ENCODE measurements around the gene ANKRD11. TPM values are rescaled to one million over a fixed set of nuclear protein-coding genes. Genes with fewer than 3 reads are reported as not detected.

ANKRD11 gene
- total RNA-seq, 2 experiments from 2014 or later, result 184 to 235 TPM

DNA sequence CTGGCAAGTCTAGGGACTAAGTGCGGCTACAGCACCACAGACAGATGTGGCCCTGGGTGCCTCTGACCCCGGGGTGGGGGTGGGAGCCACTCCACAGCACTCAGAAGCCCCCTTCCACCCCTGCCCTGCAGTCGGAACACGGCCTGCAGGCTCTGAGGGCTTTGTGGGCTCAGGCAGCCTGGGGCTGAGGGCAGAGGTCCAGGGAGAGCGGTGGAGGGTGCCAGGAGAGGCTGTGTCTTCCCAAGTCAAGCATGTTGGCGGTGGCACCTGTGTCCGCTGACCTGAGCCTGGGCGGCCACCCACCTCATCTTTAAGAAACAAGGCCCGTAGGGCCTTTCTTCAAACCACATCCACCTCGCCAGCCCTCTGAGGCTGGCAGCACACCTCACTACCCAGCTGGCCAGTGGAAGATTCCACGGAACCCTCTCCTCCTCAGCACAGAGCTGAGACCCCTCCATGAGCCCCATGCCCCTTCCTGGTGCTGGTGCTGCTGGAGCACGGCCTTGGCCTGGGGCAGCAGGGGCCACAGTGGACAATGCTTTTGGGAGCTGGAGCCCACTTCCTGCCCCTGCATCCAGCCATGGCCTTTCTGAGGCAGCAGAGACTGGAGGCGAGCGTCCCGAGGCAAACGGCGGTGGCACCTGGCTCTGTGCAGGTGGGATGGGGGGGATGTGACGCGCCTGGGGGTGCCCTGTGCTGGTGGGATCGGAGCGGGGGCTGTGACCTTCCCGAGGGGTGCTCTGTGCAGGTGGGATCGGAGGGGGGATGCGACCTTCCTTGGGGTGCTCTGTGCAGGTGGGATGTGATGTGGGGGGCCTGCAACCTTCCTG lies 195.1 kb downstream of the ANKRD11 start:
- no peak overlapping the region for H3K27ac Mint-ChIP-seq
- H3K36me3 Mint-ChIP-seq, result peaks cover 17% of the 10 kb centered on the region
- H3K4me1 Mint-ChIP-seq, result peaks cover 36% of the 10 kb centered on the region
- no peak for ATAC-seq
- no peaks in the 10 kb centered on the region for H3K27me3 Mint-ChIP-seq
- DNase-seq, result no peak
- H3K9me3 Mint-ChIP-seq (ENCODE audit: low read depth), result no peaks in the 10 kb centered on the region
- no peak overlapping the region for H3K4me3 Mint-ChIP-seq
- CTCF ChIA-PET, result interaction anchor here (1.8 kb wide), 1 partner anchor 13 kb away, joined by 6 read pairs; no protein-coding TSS in a partner anchor

GRCh38 chr16:89294486-89294885 lies 195.9 kb downstream of the ANKRD11 start:
- Mint-ChIP-seq H3K9me3 (ENCODE audit: low read depth) (no peaks in the 10 kb centered on the region), H3K36me3 (peaks cover 17% of the 10 kb centered on the region), H3K4me3 (no peak overlapping the region), H3K27me3 (no peaks in the 10 kb centered on the region), H3K4me1 (peaks cover 36% of the 10 kb centered on the region), H3K27ac (peak overlapping the region; percentile 46)
- CTCF ChIA-PET, result interaction anchor here (1.3 to 1.9 kb wide), 3 partner anchors 9 to 213 kb away, joined by 5 to 8 read pairs (median 7); partner anchors contain the start of gene SPG7
- no peak for ATAC-seq
- no peak for DNase-seq

DNA sequence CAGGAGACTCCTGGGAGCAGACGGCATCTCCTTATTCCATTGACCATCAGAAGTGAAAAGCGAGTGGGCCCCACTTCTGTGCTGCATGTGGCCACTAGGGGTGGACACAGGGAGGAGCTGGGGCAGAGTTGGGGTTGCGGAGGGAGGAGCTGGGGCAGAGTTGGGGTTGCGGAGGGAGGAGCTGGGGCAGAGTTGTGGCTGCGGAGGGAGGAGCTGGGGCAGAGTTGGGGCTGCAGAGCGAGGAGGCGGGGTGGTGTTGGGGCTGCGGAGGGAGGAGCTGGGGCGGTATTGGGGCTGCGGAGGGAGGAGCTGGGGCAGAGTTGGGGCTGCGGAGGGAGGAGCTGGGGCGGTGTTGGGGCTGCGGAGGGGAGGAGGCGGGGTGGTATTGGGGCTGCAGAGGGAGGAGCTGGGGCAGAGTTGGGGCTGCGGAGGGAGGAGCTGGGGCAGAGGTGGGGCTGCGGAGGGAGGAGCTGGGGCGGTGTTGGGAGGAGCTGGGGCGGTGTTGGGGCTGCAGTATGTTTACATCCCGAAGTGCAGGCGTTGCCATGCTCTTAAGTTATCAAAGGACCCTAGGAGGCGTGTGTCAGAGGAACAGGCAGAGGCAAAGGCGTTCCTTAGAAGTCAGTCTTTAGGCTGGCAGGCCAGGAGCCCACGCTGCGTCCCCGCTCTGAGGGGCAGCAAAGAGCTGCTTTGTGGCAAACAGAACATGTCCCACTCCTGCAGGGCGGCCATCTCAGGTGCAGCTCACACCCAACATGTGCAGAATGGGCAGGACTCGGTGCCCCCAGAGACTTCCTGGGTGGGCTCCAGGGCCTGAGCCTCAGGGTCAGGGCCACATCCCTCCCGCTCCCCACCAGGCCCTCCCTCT lies 196.9 kb downstream of the ANKRD11 start:
- peak overlapping the region; percentile 11 for H3K27ac Mint-ChIP-seq
- no peaks in the 10 kb centered on the region for H3K27me3 Mint-ChIP-seq
- DNase-seq (no peak), ATAC-seq (no peak)
- H3K4me3 Mint-ChIP-seq, result no peak overlapping the region
- no peaks in the 10 kb centered on the region for H3K9me3 Mint-ChIP-seq (ENCODE audit: low read depth)
- H3K36me3 Mint-ChIP-seq, result peaks cover 15% of the 10 kb centered on the region
- H3K4me1 Mint-ChIP-seq, result peaks cover 31% of the 10 kb centered on the region
- CTCF ChIA-PET, result interaction anchor here (0.8 to 1.9 kb wide), 4 partner anchors 10 to 214 kb away, joined by 3 to 8 read pairs (median 6); partner anchors contain the start of gene SPG7

GRCh38 chr16:89292443-89293078 lies 197.8 kb downstream of the ANKRD11 start:
- peaks cover 23% of the 10 kb centered on the region for H3K4me1 Mint-ChIP-seq
- CTCF ChIA-PET, result interaction anchor here (1.9 kb wide), 1 partner anchor 23 kb away, joined by 8 read pairs; no protein-coding TSS in a partner anchor

DNA sequence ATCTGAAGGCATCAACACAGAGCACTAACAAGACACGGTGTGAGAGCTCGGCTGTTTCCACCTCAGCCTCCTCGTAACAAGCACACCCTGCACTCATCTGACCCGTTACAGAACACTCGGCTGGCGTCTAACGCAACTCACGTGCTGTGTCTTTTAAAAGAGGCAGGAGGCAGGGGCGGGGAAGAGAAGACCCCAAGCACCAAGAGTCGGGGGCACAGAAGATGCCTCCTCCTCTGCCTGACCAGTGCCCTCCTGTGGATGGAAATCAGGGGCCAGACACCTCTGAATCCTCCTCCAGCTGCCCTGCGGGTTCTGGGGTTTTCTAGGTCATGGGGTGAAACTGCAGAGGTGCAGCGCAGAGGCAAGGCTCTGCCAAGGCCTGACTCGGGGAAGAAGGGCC lies 198.6 kb downstream of the ANKRD11 start:
- no peaks in the 10 kb centered on the region for H3K9me3 Mint-ChIP-seq (ENCODE audit: low read depth)
- peaks cover 12% of the 10 kb centered on the region for H3K36me3 Mint-ChIP-seq
- no peaks in the 10 kb centered on the region for H3K27me3 Mint-ChIP-seq
- no peak overlapping the region for H3K4me3 Mint-ChIP-seq
- peaks cover 15% of the 10 kb centered on the region for H3K4me1 Mint-ChIP-seq
- CTCF ChIA-PET, result no interaction called here
- H3K27ac Mint-ChIP-seq, result peak overlapping the region; percentile 18
- DNase-seq (no peak), ATAC-seq (no peak)

More at GRCh38 chr16:89292443-89293078, 197.8 kb downstream of the ANKRD11 start:
- Mint-ChIP-seq H3K9me3 (ENCODE audit: low read depth) (no peaks in the 10 kb centered on the region), H3K27me3 (no peaks in the 10 kb centered on the region), H3K27ac (no peak overlapping the region), H3K4me3 (no peak overlapping the region), H3K36me3 (peaks cover 15% of the 10 kb centered on the region)
- DNase-seq (no peak), ATAC-seq (no peak)

- Mint-ChIP-seq H3K9me3 (ENCODE audit: low read depth) (no peaks in the 10 kb centered on the region), H3K4me3 (no peak overlapping the region), H3K27me3 (no peaks in the 10 kb centered on the region), H3K36me3 (peaks cover 12% of the 10 kb centered on the region), H3K4me1 (peaks cover 11% of the 10 kb centered on the region), H3K27ac (peak overlapping the region; percentile 18)
- DNase-seq (no peak), ATAC-seq (no peak)
- CTCF ChIA-PET, result no interaction called here
Measured at GRCh38 chr16:89291363-89291762, 199.0 kb downstream of the ANKRD11 start.

GRCh38 chr16:89290887-89291286 lies 199.5 kb downstream of the ANKRD11 start:
- Mint-ChIP-seq H3K27me3 (no peaks in the 10 kb centered on the region), H3K4me1 (peaks cover 6% of the 10 kb centered on the region), H3K9me3 (ENCODE audit: low read depth) (no peaks in the 10 kb centered on the region), H3K27ac (no peak overlapping the region), H3K4me3 (no peak overlapping the region), H3K36me3 (peaks cover 8% of the 10 kb centered on the region)
- CTCF ChIA-PET, result no interaction called here
- ATAC-seq (no peak), DNase-seq (no peak)

GRCh38 chr16:89290472-89290871 lies 199.9 kb downstream of the ANKRD11 start:
- DNase-seq (no peak), ATAC-seq (no peak)
- H3K27me3 Mint-ChIP-seq, result no peaks in the 10 kb centered on the region
- H3K27ac Mint-ChIP-seq, result no peak overlapping the region
- H3K4me3 Mint-ChIP-seq, result no peak overlapping the region
- no peaks in the 10 kb centered on the region for H3K9me3 Mint-ChIP-seq (ENCODE audit: low read depth)
- CTCF ChIA-PET, result no interaction called here
- peaks cover 8% of the 10 kb centered on the region for H3K36me3 Mint-ChIP-seq
- peaks cover 6% of the 10 kb centered on the region for H3K4me1 Mint-ChIP-seq

GRCh38 chr16:89289428-89290395 lies 200.6 kb downstream of the ANKRD11 start:
- H3K36me3 Mint-ChIP-seq, result peaks cover 8% of the 10 kb centered on the region
- ATAC-seq, result peak; percentile 91
- peak overlapping the region; percentile 18 for H3K27ac Mint-ChIP-seq
- DNase-seq, result peak; percentile 81
- no peaks in the 10 kb centered on the region for H3K9me3 Mint-ChIP-seq (ENCODE audit: low read depth)
- H3K4me3 Mint-ChIP-seq, result no peak overlapping the region
- peaks cover 6% of the 10 kb centered on the region for H3K4me1 Mint-ChIP-seq
- no peaks in the 10 kb centered on the region for H3K27me3 Mint-ChIP-seq
- CTCF ChIA-PET, result interaction anchor here (0.7 to 1.6 kb wide), 9 partner anchors 9 to 232 kb away, joined by 3 to 11 read pairs (median 3); partner anchors contain the start of gene ZNF778

DNA sequence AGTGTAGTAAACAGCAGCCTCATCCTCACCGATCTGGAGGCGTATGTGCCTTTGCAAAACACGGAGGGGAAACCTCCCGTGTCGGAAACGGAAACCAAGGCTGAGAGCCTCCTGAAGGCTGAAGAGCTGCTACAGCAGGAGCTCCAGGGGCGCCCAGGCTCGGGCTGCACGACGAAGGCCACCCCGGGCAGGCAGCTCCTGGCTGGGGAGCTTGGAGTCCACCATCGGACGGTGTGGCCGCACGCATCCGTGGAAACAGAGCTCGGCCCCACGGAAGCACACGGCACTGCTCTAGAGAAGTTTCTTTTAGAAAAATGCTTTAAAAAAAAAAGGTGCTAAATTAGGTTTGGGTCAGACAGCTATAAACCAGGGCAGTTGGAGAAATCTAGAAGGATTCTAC lies 201.4 kb downstream of the ANKRD11 start:
- Mint-ChIP-seq H3K9me3 (ENCODE audit: low read depth) (no peaks in the 10 kb centered on the region), H3K4me3 (no peak overlapping the region), H3K27ac (peak overlapping the region; percentile 18), H3K27me3 (no peaks in the 10 kb centered on the region), H3K4me1 (peaks cover 4% of the 10 kb centered on the region), H3K36me3 (peaks cover 8% of the 10 kb centered on the region)
- ATAC-seq, result no peak
- CTCF ChIA-PET, result interaction anchor here (0.7 to 1.7 kb wide), 13 partner anchors 8 to 233 kb away, joined by 3 to 11 read pairs (median 3); partner anchors contain the start of gene ZNF778
- no peak for DNase-seq

DNA sequence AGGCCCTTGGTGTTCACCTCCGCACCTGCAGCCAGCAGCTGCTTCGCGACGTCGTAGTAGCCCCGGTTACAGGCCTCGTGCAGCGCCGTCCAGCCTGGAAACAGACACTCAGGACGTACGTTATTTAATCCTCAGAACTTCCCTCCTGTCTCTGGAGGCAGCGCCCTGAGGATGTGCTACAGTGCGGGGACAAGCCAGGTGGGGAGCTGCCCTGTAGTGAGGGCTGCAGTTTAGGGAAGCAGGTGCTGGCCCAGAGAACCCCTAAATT lies 201.8 kb downstream of the ANKRD11 start:
- CTCF ChIA-PET, result interaction anchor here (0.8 to 1.7 kb wide), 12 partner anchors 8 to 233 kb away, joined by 3 to 11 read pairs (median 3); partner anchors contain the start of gene ZNF778
- Mint-ChIP-seq H3K36me3 (peaks cover 8% of the 10 kb centered on the region), H3K27ac (no peak overlapping the region), H3K9me3 (ENCODE audit: low read depth) (no peaks in the 10 kb centered on the region), H3K27me3 (no peaks in the 10 kb centered on the region), H3K4me3 (no peak overlapping the region), H3K4me1 (peaks cover 2% of the 10 kb centered on the region)
- DNase-seq (no peak), ATAC-seq (no peak)
